Measurements from ENCODE around the gene DCP1B. TPM values are rescaled to one million over a fixed set of nuclear protein-coding genes. Genes with fewer than 3 reads are reported as not detected.

The DCP1B gene
- total and polyA plus RNA-seq, 2 of the 4 experiments (the other 2 are of a cell fraction) = 13.3 to 19.7 TPM

DNA sequence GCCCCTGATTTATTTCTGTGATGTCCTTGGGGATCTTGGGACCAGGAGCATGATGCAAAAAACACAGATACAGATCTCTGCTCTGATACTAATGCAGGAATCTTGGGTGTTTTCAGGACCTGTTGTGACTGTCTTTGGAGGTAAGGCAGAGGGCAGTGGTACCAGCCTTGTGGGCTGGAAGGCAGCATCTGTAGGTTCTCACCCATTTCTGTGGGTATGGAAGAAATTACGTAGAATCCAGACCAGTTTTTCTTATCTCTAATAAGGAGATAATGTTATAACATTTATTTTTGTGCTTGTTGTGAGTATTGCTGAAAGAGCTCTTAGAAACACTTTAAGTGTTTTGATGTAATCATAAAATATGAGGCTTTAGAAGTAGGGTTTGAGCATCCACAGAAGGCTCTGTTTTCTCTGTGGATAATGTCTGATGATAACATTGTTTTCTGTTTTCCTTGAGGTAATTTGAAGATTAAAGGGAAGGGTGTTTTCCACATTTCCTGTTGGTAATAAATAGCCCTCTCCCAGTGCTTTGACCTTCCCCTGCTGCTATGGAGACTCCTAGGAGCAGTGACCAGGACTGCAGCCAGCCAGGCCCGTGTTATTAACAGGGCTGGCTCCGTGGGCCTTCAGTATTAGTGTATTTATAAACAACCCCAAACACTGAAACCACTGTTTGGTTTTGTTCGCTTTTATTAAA lies 9.4 kb upstream of the DCP1B start:
- Histone ChIP-seq H3K56ac (ENCODE audit: extremely low read depth, insufficient read depth, low read length) (no peak overlapping the region), H2BK120ac (ENCODE audit: low read depth, low read length) (peak overlapping the region; percentile 47; the same call in 1 of the 2 replicates), H3K4me3 (ENCODE audit: insufficient read depth, low read depth, low read length) (no peak overlapping the region), H2BK20ac (ENCODE audit: low read depth, low read length) (peak overlapping the region; percentile 65; the same call in 1 of the 2 replicates), H2AK9ac (replicated peaks; ENCODE audit: low read depth, low read length, poor library complexity) (no peak overlapping the region), H2BK5ac (ENCODE audit: low read depth, low read length, poor library complexity, severe bottlenecking) (peak overlapping the region; percentile 33), H2AK5ac (ENCODE audit: low read depth, low read length) (no peak overlapping the region), H3K23ac (ENCODE audit: low read depth, low read length) (0 out of 2 replicates have a peak overlapping the region, but pooled peaks have one; percentile 65), H3K4me1 (ENCODE audit: control insufficient read depth, insufficient read depth, low read length) (peaks cover 12% of the 10 kb centered on the region), H3K9me1 (ENCODE audit: insufficient read depth, low read length) (peaks cover 9% of the 10 kb centered on the region), H4K91ac (ENCODE audit: insufficient read depth, low read depth, low read length) (0 out of 2 replicates have a peak overlapping the region, but pooled peaks have one; percentile 32), H3K79me1 (ENCODE audit: low read depth in 1 of 2, low read length in 2 of 2) (no peaks in the 10 kb centered on the region), H3K27me3 (ENCODE audit: control insufficient read depth, insufficient read depth, low read length) (no peaks in the 10 kb centered on the region), H3K4ac (ENCODE audit: low read depth, low read length) (0 out of 2 replicates have a peak overlapping the region, but pooled peaks have one; percentile 25), H4K5ac (ENCODE audit: low read depth, low read length) (no peak overlapping the region; the same call in 1 of the 2 replicates), H3K18ac (ENCODE audit: low read depth, low read length) (peak overlapping the region; percentile 90), H3K27ac (ENCODE audit: insufficient read depth, low read length) (peak overlapping the region; percentile 7; the same call in 1 of the 2 replicates), H3K4me2 (ENCODE audit: low read depth, low read length) (no peak overlapping the region; the same call in 1 of the 2 replicates), H3K14ac (replicated peaks; ENCODE audit: low read depth, low read length) (peak overlapping the region; percentile 78; the same call in 1 of the 2 replicates), H2BK15ac (ENCODE audit: low read depth, low read length) (0 out of 3 replicates have a peak overlapping the region, but pooled peaks have one; percentile 9), H3K36me3 (ENCODE audit: control insufficient read depth, insufficient read depth, low read length) (no peaks in the 10 kb centered on the region), H4K8ac (ENCODE audit: low read depth in 2 of 2, low read length in 2 of 2) (peak overlapping the region in 1 of 2 experiments; percentile 38; a peak in 1 of 4 replicates), H3K9ac (ENCODE audit: low read depth, low read length) (no peak overlapping the region), H4K20me1 (ENCODE audit: insufficient read depth, low read length) (no peaks in the 10 kb centered on the region), H2AFZ (replicated peaks; ENCODE audit: low read length, poor library complexity) (no peak overlapping the region), H3K9me3 (ENCODE audit: control insufficient read depth, insufficient read depth, low read length) (no peaks in the 10 kb centered on the region)
- intact Hi-C loops (cut with micrococcal nuclease) = no loop called here
- ATAC-seq (ENCODE audit: low read depth) = peak; percentile 78; the same call in 1 of the 2 replicates
- BruUV-seq (replicated peaks) = no TSS peak
- CTCF ChIA-PET = interaction anchor here (0.7 to 2.0 kb wide), 2 partner anchors 9 to 14 kb away, joined by 6 to 7 read pairs; no protein-coding TSS in a partner anchor
- in situ Hi-C loops (cut with MboI; ENCODE audit: low sequenced_read_pairs) = no loop called here
- dilution Hi-C loops (cut with HindIII; ENCODE audit: low sequenced_read_pairs, unreplicated experiment) = no loop called here
- POLR2A ChIA-PET (ENCODE audit: unreplicated experiment) = no interaction called here
- no CpG with 5 or more reads among the region's 4 CpGs for WGBS, 2 experiments (ENCODE audit: extremely low coverage in 2 of 2, insufficient read length in 1 of 2)
- peak; percentile 20 for DNase-seq
- no peak for TF ChIP-seq RFX5 (IDR thresholded peaks at IDR 0.05; ENCODE audit: low read depth, low read length)
- no peak for TF ChIP-seq POLR2A (IDR thresholded peaks at IDR 0.05; ENCODE audit: low read depth, low read length)
- no peak for TF ChIP-seq RCOR1 (IDR thresholded peaks at IDR 0.05; ENCODE audit: insufficient replicate concordance, low read length)
- no peak for TF ChIP-seq MAZ (IDR thresholded peaks at IDR 0.05; ENCODE audit: borderline replicate concordance, low read depth, low read length)
- no peak for TF ChIP-seq MXI1 (IDR thresholded peaks at IDR 0.05; ENCODE audit: borderline replicate concordance, low read depth, low read length)
- no peak for TF ChIP-seq BHLHE40 (IDR thresholded peaks at IDR 0.05; ENCODE audit: low read depth, low read length)
- no peak for TF ChIP-seq SMC3 (IDR thresholded peaks at IDR 0.05; ENCODE audit: low read depth, low read length)
- TF ChIP-seq NFE2L2 (IDR thresholded peaks at IDR 0.05; ENCODE audit: low read depth, low read length) = no peak
- TF ChIP-seq MAFK (IDR thresholded peaks at IDR 0.05; ENCODE audit: low read depth, low read length) = no peak
- TF ChIP-seq FOS (IDR thresholded peaks at IDR 0.05; ENCODE audit: low read depth, low read length) = no peak
- no peak for TF ChIP-seq RAD21 (IDR thresholded peaks at IDR 0.05; ENCODE audit: low read length)
- TF ChIP-seq CEBPB (IDR thresholded peaks at IDR 0.05; ENCODE audit: low read depth, low read length) = no peak
- TF ChIP-seq CHD1 (IDR thresholded peaks at IDR 0.05; ENCODE audit: low read depth, low read length) = no peak
- TF ChIP-seq, protein P1, sequence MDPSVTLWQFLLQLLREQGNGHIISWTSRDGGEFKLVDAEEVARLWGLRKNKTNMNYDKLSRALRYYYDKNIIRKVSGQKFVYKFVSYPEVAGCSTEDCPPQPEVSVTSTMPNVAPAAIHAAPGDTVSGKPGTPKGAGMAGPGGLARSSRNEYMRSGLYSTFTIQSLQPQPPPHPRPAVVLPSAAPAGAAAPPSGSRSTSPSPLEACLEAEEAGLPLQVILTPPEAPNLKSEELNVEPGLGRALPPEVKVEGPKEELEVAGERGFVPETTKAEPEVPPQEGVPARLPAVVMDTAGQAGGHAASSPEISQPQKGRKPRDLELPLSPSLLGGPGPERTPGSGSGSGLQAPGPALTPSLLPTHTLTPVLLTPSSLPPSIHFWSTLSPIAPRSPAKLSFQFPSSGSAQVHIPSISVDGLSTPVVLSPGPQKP (IDR thresholded peaks at IDR 0.05; ENCODE audit: borderline replicate concordance, low read depth, low read length) = no peak
- TF ChIP-seq, protein P2, sequence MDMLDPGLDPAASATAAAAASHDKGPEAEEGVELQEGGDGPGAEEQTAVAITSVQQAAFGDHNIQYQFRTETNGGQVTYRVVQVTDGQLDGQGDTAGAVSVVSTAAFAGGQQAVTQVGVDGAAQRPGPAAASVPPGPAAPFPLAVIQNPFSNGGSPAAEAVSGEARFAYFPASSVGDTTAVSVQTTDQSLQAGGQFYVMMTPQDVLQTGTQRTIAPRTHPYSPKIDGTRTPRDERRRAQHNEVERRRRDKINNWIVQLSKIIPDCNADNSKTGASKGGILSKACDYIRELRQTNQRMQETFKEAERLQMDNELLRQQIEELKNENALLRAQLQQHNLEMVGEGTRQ (IDR thresholded peaks at IDR 0.05; ENCODE audit: low read depth, low read length) = no peak
